HG03460 (cell line): ENCODE results near the gene NTRK3.

Experiments used
- ATAC-seq: cut with Tn5 transposase; IDR thresholded peaks from one replicate; pipeline ENCODE4 v1.9.1; 2021; ENCODE audit not compliant: unreplicated experiment

The NTRK3 gene

DNA sequence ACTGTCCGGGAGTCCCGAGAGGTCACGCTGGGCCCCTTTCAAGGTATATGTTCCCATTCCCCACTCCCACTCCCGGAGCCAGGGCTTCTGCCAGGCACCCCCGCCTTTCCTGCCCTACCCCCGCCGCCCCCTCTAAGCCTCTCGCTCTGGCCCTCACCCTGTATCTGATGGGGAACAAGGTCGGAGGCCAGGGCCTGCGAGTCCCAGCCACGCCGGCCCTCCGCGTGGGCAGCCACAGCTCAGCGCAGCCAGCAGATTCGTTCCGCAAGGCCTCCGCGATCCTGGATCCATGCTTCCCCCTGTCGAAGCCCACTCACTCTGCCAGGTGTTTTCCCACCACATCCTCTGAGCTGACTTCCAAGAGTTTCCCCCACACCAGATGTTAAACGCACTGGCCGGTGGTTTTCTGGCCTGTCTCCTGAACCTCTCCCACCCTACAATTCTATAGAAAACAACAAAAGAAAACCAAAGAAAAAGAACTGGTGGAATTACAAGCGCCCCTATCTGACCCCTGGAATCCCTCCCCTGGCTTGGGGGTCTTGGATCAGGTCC lies 303.7 kb downstream of the NTRK3 start:
- ATAC-seq = no peak

- no peak for ATAC-seq
These were observed 306.8 kb downstream of the NTRK3 start for GRCh38 chr15:87949575-87950223.

DNA sequence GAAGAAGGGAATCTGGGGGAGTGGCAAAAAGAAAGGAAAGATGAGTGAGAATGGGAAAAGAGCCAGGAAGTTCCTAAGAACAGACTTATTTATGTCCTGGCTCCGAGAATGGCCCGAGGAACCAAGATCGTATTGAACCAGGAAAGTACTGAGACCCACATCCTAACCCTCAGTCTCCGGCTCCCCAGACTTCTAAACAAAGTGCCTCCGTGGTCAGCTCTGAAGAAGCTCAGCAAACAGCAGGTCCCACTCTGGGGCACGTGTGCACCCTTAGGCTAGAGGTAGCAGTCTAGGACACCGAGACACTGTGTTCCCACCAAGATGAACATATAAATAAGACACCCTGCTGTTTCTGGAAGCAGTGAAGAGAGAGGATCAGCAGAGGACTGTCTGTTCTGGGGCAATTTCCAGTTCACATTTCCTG lies 307.4 kb downstream of the NTRK3 start:
- ATAC-seq = no peak

DNA sequence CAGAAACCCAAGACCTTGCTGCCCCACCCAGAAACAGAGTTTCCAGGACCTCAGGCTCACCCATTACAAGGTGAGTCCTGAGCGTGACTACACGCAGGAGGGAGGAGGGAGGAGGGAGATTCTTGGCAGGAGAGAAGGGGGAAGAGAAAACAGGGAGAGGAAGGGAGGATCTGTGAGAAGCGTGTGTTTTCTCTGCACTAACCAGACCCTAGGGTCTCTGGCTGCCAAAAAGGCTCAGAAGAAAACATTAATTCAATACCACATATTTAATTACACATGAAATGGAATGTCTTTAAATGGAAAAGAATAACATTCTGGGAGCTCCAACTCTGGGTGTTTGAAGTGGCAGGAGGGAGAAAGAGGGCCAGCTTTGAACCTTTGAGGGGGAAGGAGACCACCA lies 309.0 kb downstream of the NTRK3 start:
- ATAC-seq = no peak

DNA sequence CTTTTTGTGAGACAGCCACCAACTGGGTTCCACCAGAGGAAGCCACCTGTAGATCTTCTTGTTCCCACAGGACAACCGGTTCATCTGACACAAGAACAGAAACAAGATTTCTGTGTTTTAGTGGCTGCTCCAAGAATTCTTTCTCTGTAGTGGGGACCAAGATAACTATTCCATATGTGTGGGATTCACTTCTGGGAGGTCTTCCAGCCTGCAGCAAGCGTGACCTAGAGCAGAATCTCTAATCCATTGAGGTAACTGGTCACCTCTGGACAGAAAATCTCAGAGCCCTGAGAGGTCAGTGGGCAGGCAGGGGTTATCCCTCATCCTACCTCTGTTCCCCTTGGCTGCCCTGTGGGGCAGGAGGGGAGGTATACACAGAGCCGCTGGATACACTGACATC lies 311.3 kb downstream of the NTRK3 start:
- ATAC-seq = no peak

- ATAC-seq = no peak
These were observed 311.8 kb downstream of the NTRK3 start for GRCh38 chr15:87944691-87945090.

GRCh38 chr15:87944050-87944449 lies 312.5 kb downstream of the NTRK3 start:
- no peak for ATAC-seq

DNA sequence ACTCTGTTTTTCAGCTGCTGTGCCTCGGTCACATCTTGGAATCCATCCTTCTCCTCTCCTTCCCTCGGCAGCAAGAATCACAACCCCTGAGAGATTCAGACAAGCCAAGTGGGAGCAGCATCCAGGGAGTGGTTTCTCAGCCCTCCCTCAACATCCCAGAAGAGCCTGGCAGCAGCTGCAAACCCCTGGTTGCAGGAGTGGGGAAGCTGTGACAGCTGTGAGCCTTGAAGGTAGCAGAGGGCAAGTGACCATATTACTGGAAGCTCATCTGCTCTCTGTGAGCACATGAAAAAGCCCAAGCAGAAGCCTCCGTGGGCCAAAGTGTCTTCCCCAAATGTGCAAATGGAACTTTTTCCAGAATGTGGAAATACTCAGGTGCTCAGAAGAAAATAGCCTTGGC lies 312.9 kb downstream of the NTRK3 start:
- no peak for ATAC-seq

DNA sequence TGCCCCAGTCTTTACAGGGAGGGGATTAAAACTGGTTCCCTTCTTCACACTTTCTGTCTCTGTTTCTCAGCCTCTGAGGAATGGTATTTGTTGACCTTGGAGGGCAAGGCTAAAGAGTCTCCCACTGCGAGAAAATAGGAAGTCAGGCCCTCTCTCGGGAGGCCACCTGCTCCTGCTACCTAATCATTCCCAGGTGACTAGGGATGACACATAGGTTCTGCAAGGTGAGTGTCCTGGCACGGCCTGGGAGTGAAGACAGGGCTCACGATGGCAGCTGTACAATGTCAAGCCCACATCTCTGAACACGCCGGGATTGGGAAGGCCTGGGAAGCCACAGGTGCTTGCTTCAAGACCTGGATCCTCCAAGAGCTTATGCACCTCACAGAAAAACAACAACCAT lies 314.2 kb downstream of the NTRK3 start:
- no peak for ATAC-seq

GRCh38 chr15:87941606-87942005 lies 314.9 kb downstream of the NTRK3 start:
- ATAC-seq = no peak

GRCh38 chr15:87940768-87941167 lies 315.8 kb downstream of the NTRK3 start:
- ATAC-seq = no peak

DNA sequence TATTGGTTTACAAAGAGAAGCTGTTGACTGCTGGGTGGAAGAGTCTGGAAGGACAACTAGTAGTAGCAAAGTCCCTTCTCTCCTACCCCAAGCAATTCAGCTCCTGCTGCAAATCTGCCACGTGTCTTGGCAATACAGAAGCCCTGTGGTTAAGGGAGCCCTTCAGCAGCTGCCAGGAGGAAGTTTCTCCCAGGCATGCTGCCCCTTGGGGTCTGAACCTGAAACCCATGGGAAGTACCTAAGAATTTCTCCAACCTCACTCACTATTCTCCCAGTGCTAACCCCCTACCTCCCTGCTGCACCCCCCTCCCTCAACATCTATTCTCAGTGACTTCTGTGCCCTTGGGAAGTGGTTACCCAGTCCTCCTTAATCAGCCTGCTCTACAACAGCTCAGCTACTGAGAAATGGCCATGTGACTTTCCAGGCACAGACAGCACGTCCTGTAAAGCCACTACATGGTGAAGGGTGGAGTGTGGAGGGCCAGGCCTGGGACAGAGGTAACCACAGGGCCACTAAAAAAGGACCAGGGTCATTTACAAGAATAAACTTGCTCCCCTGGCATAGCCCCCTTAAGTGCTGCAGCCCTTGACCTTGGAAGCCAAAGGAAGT lies 316.6 kb downstream of the NTRK3 start:
- ATAC-seq = no peak

DNA sequence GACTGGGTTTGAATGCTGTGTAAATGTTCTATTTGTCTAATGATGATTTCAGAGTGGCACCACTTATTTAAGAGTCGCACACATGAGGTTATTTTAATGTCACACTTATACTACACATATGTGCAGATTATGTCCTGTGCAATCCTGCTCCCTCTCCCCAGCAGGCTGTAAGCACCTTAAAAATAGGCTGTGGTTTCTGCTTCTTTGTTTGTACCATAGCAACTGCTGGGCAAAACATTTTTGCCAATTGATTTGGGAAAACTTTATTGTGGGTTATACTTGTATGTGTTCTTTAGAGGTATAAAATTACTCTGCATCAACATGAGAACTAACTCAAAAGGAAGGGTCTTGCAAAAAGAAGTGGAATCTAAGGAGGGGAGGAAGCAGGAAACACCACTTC lies 318.5 kb downstream of the NTRK3 start:
- ATAC-seq = no peak

GRCh38 chr15:87935583-87935982 lies 321.0 kb downstream of the NTRK3 start:
- no peak for ATAC-seq

- no peak for ATAC-seq
These were observed 325.0 kb downstream of the NTRK3 start for GRCh38 chr15:87931584-87931983.

DNA sequence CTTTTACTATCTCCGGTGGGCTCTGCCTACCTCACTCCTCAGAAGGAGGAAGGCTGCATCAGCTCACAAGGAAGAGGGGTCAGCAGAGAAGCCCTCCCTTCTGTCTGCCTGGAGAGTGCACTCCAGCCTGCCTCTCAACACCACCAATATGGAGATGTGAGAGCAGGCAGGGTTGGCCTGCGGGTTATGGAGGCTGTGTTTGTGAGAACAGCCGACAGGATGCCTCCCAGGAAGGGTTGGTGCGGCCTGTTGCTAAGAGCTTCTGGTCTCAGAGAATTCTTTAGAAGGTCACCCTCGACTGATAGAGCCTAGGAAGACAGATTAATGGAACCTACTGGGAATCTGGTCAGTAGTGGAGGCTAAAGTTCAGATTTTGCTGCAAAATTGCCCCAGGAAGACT lies 326.1 kb downstream of the NTRK3 start:
- no peak for ATAC-seq

GRCh38 chr15:87929841-87930240 lies 326.7 kb downstream of the NTRK3 start:
- no peak for ATAC-seq

- ATAC-seq = no peak
These were observed 332.1 kb downstream of the NTRK3 start for GRCh38 chr15:87924433-87924832.

GRCh38 chr15:87919064-87919463 lies 337.5 kb downstream of the NTRK3 start:
- ATAC-seq = no peak

GRCh38 chr15:87917480-87917879 lies 339.1 kb downstream of the NTRK3 start:
- ATAC-seq = no peak

- no peak for ATAC-seq
These were observed 340.3 kb downstream of the NTRK3 start for GRCh38 chr15:87916208-87916607.

DNA sequence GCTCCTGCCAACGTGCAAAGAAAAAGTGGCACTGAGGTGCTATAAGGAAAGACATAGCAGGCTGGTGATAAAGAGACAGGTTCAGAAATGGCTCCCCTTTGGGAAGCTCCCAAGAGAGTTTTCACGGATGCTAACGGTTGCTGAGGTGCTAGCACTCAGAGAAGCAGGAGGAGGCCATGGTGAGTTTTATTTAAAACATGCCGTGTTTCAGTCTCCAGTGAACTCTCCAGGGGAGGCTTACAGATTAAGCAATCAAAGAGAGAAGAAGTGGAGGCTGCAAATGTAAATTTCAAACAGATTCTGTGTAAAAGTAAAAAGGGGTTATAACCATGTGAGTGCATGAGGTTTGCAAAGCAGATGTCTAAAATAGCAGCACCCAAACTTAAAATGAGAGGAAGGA lies 346.2 kb downstream of the NTRK3 start:
- ATAC-seq = no peak
